ENCODE results near the gene NR3C2.

Gene NR3C2

DNA sequence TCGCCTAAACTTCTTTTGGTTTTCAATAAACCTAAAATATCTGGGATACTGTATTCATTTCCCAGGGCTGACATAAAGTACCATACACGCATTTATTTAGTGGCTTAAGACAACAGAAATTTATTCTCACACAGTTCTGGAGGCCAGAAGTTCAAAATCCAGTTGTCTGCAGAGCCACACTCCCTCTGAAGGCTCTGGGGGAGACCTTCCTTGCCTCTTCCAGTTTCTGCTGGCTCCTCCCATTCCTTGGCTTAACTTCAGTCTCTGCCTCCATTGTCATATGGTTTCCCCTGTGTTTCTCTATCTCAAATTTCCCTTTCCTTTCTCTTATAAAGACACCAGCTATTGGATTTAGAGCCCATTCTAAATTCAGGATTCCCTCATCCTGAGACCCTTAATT is 44.4 kb downstream of the NR3C2 start:
- Histone ChIP-seq H3K4me1 (ENCODE audit: control insufficient read depth, insufficient read depth, low read length) (no peaks in the 10 kb centered on the region), H3K4me3 (ENCODE audit: low read length) (no peak overlapping the region), H3K9me3 (ENCODE audit: control insufficient read depth, low read length) (no peaks in the 10 kb centered on the region), H3K36me3 (ENCODE audit: control insufficient read depth, insufficient read depth, low read length, severe bottlenecking) (no peaks in the 10 kb centered on the region), H3K9ac (ENCODE audit: low read length) (no peak overlapping the region), H3K27me3 (replicated peaks; ENCODE audit: control insufficient read depth, insufficient read depth, low read length) (no peaks in the 10 kb centered on the region)
- DNase-seq (ENCODE audit: low read depth): no peak

DNA sequence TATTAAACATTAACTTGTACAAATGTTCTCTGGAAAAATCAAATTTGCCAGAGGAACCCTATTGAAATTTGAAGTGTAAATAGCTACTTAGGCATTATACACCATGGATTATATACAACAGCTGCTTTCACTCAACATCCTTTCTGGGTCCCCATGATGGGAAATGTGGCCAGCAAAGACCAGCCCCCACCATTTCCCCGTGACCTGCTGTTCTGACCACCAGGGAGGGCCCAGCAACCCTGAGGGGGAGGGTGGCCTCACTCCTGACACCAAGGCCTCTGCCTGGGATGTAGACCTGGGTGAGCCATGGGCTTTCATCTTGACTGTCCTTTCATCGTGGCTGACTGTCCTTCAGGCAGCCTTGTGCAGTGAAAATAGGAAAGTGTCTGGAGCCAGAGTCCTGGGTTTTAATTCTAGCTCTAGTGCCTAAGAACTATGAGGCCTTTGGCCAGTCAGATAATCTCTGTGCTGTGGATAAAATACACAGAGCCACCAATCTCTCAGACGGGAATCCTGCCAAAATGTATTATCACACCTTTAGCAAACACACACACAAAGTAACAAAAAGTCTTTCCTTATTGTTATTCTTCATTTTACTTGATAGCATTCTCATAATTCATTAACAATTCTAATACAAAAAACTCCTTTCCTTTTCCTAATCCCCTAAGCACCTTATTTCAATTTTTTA is 45.1 kb downstream of the NR3C2 start:
- H3K9me3 ChIP-seq (ENCODE audit: control insufficient read depth, low read length): no peaks in the 10 kb centered on the region
- no peak overlapping the region for H3K4me3 ChIP-seq (ENCODE audit: low read length)
- no peak for DNase-seq (ENCODE audit: low read depth)
- no peak overlapping the region for H3K9ac ChIP-seq (ENCODE audit: low read length)
- H3K4me1 ChIP-seq (ENCODE audit: control insufficient read depth, insufficient read depth, low read length): no peaks in the 10 kb centered on the region
- no peaks in the 10 kb centered on the region for H3K27me3 ChIP-seq (replicated peaks; ENCODE audit: control insufficient read depth, insufficient read depth, low read length)
- no peaks in the 10 kb centered on the region for H3K36me3 ChIP-seq (ENCODE audit: control insufficient read depth, insufficient read depth, low read length, severe bottlenecking)

DNA sequence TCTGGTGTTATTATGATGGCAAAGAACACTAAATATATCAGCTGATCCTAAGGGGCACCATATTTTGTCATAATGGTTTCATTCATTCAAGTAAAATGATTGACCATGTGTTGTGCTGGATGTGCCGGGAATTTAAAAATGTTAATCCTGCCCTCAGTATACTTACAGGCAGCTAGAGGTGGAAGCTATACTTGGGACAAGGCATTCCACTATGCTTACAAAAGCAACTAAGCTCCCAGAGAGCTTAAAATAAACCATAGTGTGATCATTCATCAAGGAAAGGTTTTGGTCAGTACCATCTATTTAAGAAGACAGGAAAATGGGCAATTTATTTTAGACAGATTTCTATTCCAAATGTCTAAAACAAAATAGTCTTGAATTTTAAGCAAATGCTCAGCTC is 46.4 kb downstream of the NR3C2 start:
- Histone ChIP-seq H3K36me3 (ENCODE audit: control insufficient read depth, insufficient read depth, low read length, severe bottlenecking) (no peaks in the 10 kb centered on the region), H3K9me3 (ENCODE audit: control insufficient read depth, low read length) (no peaks in the 10 kb centered on the region), H3K9ac (ENCODE audit: low read length) (no peak overlapping the region), H3K4me1 (ENCODE audit: control insufficient read depth, insufficient read depth, low read length) (no peaks in the 10 kb centered on the region), H3K4me3 (ENCODE audit: low read length) (no peak overlapping the region), H3K27me3 (replicated peaks; ENCODE audit: control insufficient read depth, insufficient read depth, low read length) (no peaks in the 10 kb centered on the region)
- DNase-seq (ENCODE audit: low read depth): no peak

DNA sequence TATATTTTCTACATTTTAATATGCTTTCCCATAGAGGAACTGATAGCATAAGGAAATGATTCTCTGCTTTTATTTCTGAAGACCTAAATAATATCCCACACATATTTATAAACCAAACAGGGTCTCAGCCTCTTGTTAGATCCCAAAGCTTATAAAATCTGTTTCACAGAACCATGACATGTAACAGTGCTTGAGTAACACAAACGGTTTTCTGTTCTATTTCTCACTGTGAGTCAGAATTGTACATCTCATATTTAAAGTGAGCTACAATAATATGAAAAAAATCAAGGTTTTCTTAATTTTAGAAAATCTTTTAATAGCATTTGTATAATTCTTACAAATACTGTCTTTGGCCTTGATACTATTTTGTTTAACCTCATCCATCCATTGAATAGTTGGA is 51.2 kb downstream of the NR3C2 start:
- no peak for DNase-seq (ENCODE audit: low read depth)
- Histone ChIP-seq H3K27me3 (replicated peaks; ENCODE audit: control insufficient read depth, insufficient read depth, low read length) (no peaks in the 10 kb centered on the region), H3K9ac (ENCODE audit: low read length) (no peak overlapping the region), H3K4me1 (ENCODE audit: control insufficient read depth, insufficient read depth, low read length) (no peaks in the 10 kb centered on the region), H3K36me3 (ENCODE audit: control insufficient read depth, insufficient read depth, low read length, severe bottlenecking) (no peaks in the 10 kb centered on the region), H3K4me3 (ENCODE audit: low read length) (no peak overlapping the region), H3K9me3 (ENCODE audit: control insufficient read depth, low read length) (no peaks in the 10 kb centered on the region)

DNA sequence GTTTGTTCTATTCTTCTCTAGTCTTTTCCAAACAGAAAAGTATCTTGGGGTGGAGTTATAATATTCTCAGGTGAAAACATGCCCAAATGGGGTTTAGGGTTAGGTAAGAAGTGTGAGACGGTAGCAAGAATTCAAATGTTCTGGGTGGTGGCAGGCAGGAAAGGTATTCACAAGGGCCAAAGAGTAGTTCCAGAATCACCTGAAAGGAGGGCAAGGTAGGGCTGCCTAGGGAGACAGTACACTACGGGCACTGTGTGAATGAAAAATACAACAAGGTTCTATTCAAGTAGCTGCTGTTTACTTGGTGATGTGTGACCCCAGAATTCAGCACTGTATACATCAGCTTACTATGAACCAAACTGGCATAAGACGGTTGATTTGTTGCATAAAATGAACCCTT is 51.9 kb downstream of the NR3C2 start:
- Histone ChIP-seq H3K4me3 (ENCODE audit: low read length) (no peak overlapping the region), H3K27me3 (replicated peaks; ENCODE audit: control insufficient read depth, insufficient read depth, low read length) (no peaks in the 10 kb centered on the region), H3K4me1 (ENCODE audit: control insufficient read depth, insufficient read depth, low read length) (no peaks in the 10 kb centered on the region), H3K9ac (ENCODE audit: low read length) (no peak overlapping the region), H3K9me3 (ENCODE audit: control insufficient read depth, low read length) (no peaks in the 10 kb centered on the region), H3K36me3 (ENCODE audit: control insufficient read depth, insufficient read depth, low read length, severe bottlenecking) (no peaks in the 10 kb centered on the region)
- DNase-seq (ENCODE audit: low read depth): no peak

DNA sequence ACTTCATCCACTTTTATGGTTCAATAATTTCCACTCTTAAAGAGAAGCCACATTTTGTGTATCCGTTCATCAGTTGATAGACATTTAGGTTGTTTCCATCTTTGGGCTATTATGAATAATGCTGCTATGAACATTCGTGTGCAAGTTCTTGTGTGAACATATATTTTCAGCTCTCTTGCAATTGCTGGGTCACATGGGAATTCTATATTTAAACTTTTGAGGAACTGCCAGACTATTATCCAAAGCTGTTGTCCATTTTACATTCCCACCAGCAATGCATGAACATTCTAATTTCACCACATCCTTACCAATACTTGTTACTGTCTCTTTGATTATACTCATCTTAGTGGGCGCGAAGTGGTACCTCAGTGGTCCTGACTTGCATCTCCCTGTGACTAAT is 61.9 kb downstream of the NR3C2 start:
- no peaks in the 10 kb centered on the region for H3K27me3 ChIP-seq (replicated peaks; ENCODE audit: control insufficient read depth, insufficient read depth, low read length)
- H3K9me3 ChIP-seq (ENCODE audit: control insufficient read depth, low read length): no peaks in the 10 kb centered on the region
- H3K9ac ChIP-seq (ENCODE audit: low read length): no peak overlapping the region
- no peaks in the 10 kb centered on the region for H3K4me1 ChIP-seq (ENCODE audit: control insufficient read depth, insufficient read depth, low read length)
- no peaks in the 10 kb centered on the region for H3K36me3 ChIP-seq (ENCODE audit: control insufficient read depth, insufficient read depth, low read length, severe bottlenecking)
- H3K4me3 ChIP-seq (ENCODE audit: low read length): no peak overlapping the region
- DNase-seq (ENCODE audit: low read depth): no peak

DNA sequence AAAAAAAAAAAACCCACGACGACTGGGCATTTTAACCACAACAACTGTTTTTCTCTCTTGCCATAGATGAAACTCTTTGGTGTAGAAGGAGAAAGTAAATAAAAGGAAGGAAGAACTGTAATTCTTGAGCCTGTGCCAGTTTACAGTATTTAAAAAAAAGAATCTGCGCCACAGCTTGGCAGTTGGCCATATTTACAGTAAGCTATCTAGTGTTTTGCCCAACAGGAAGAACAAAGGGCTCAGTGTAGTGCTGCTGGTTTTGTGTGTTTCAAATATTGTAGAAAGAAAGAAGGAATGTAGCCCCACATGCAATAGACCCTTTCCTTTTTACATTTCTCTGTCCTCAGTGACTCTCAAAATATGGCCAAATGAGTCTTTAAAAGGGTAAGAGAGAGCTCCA is 66.1 kb downstream of the NR3C2 start:
- Histone ChIP-seq H3K4me3 (ENCODE audit: low read length) (no peak overlapping the region), H3K36me3 (ENCODE audit: control insufficient read depth, insufficient read depth, low read length, severe bottlenecking) (no peaks in the 10 kb centered on the region), H3K4me1 (ENCODE audit: control insufficient read depth, insufficient read depth, low read length) (no peaks in the 10 kb centered on the region), H3K9ac (ENCODE audit: low read length) (no peak overlapping the region), H3K27me3 (replicated peaks; ENCODE audit: control insufficient read depth, insufficient read depth, low read length) (no peaks in the 10 kb centered on the region), H3K9me3 (ENCODE audit: control insufficient read depth, low read length) (no peaks in the 10 kb centered on the region)
- peak; percentile 23 for DNase-seq (ENCODE audit: low read depth)

DNA sequence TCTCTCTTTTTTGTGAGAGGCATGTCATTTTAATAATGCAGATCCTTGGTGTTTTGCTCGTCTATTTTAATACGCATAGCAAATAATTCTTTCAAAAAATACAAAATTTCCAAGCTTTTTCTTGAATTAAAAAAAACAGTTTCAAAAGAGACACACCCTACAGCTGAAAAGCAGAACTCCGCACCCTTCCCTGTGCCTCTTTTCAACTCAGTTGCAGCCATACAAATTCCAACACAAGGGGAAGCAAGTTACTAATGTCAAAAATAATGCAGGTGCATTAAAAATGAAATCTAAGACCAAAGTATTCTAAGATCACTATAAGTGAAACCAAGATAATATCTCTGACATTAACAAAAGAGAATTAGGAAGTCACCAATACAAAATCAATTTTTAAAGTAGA is 66.6 kb downstream of the NR3C2 start:
- Histone ChIP-seq H3K9ac (ENCODE audit: low read length) (no peak overlapping the region), H3K4me1 (ENCODE audit: control insufficient read depth, insufficient read depth, low read length) (no peaks in the 10 kb centered on the region), H3K4me3 (ENCODE audit: low read length) (no peak overlapping the region), H3K9me3 (ENCODE audit: control insufficient read depth, low read length) (no peaks in the 10 kb centered on the region), H3K27me3 (replicated peaks; ENCODE audit: control insufficient read depth, insufficient read depth, low read length) (no peaks in the 10 kb centered on the region), H3K36me3 (ENCODE audit: control insufficient read depth, insufficient read depth, low read length, severe bottlenecking) (no peaks in the 10 kb centered on the region)
- DNase-seq (ENCODE audit: low read depth): no peak

DNA sequence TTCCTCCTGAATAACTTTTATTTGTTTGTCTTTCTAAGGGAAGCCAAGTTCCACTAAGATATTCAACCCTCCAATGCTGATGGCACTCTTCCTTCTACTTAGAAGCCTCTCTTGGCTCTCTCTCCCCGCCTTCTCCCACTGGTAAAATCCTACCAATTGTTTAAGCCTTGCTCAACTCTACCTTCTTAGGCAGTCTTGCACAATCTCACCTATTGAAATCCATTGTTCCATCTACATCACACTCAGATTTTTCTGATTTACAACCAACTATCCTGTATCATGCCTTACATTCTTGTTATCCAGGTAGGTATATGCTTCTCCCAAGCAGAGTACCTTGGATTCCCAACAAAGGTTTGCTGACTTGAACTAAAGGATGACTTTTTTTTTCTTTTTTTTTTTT is 69.1 kb downstream of the NR3C2 start:
- no peaks in the 10 kb centered on the region for H3K9me3 ChIP-seq (ENCODE audit: control insufficient read depth, low read length)
- no peak overlapping the region for H3K9ac ChIP-seq (ENCODE audit: low read length)
- H3K27me3 ChIP-seq (replicated peaks; ENCODE audit: control insufficient read depth, insufficient read depth, low read length): no peaks in the 10 kb centered on the region
- H3K4me3 ChIP-seq (ENCODE audit: low read length): no peak overlapping the region
- no peaks in the 10 kb centered on the region for H3K36me3 ChIP-seq (ENCODE audit: control insufficient read depth, insufficient read depth, low read length, severe bottlenecking)
- no peak for DNase-seq (ENCODE audit: low read depth)
- no peaks in the 10 kb centered on the region for H3K4me1 ChIP-seq (ENCODE audit: control insufficient read depth, insufficient read depth, low read length)

DNA sequence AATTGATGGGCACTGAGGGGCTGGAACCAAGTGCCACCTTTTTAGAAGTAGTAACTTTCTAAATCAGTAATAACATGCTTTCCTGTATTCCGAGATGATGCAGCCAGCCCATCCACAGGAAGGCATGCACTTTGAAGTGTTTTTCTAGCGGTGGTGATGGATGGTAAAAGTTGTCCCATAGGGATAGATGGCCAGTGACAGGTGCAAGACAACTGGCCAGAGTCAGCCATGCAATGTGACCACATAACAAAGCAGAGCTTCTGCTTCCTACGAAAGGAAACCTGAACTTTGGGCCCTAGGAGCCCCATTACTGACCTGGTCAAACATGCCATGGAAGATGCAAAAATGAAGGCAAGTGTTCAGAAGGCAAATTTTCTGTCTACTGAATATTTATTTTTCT is 72.3 kb downstream of the NR3C2 start:
- Histone ChIP-seq H3K4me3 (ENCODE audit: low read length) (no peak overlapping the region), H3K36me3 (ENCODE audit: control insufficient read depth, insufficient read depth, low read length, severe bottlenecking) (no peaks in the 10 kb centered on the region), H3K9me3 (ENCODE audit: control insufficient read depth, low read length) (no peaks in the 10 kb centered on the region), H3K4me1 (ENCODE audit: control insufficient read depth, insufficient read depth, low read length) (no peaks in the 10 kb centered on the region), H3K9ac (ENCODE audit: low read length) (no peak overlapping the region), H3K27me3 (replicated peaks; ENCODE audit: control insufficient read depth, insufficient read depth, low read length) (no peaks in the 10 kb centered on the region)
- no peak for DNase-seq (ENCODE audit: low read depth)

DNA sequence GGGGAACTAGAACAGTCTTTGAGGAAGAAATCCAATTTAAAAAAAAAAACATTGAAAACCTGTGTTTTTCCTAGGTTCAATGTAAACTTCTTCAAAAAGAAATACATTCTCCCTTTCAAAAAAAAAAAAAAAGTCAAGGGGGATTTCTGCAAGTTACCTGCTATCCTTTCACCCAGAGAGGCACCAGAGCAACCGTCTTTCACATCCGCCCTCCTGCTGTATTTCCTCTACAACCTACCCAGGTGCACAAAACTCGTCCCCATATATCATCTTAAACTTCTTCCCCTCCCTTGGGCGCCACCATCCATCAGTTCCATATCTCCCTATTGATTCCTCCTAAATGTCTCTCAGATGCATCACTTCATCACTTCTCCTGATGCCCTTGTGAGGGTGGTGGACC is 74.5 kb downstream of the NR3C2 start:
- no peaks in the 10 kb centered on the region for H3K36me3 ChIP-seq (ENCODE audit: control insufficient read depth, insufficient read depth, low read length, severe bottlenecking)
- DNase-seq (ENCODE audit: low read depth): no peak

DNA sequence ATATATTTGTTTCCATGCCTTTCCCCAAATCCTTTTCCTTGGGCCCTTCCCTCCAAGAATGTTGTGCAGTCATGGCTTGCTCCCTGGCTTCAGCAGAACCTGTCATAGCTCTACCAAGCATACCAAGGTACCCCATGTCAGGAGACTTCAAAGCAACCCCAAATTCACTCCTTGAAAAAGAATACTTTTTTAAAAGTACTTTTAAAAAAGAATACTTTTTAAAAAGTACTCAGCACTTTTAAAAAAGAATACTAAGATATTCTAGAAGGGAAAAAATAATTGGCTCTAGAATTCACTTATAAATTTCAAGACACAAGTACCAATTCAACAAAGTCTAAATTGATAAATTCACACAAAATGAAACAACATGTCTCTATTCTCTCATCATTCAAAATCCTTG is 76.0 kb downstream of the NR3C2 start:
- H3K4me1 ChIP-seq (ENCODE audit: control insufficient read depth, insufficient read depth, low read length): no peaks in the 10 kb centered on the region
- no peak overlapping the region for H3K9ac ChIP-seq (ENCODE audit: low read length)
- H3K27me3 ChIP-seq (replicated peaks; ENCODE audit: control insufficient read depth, insufficient read depth, low read length): no peaks in the 10 kb centered on the region
- H3K36me3 ChIP-seq (ENCODE audit: control insufficient read depth, insufficient read depth, low read length, severe bottlenecking): no peaks in the 10 kb centered on the region
- no peak for DNase-seq (ENCODE audit: low read depth)
- no peak overlapping the region for H3K4me3 ChIP-seq (ENCODE audit: low read length)
- no peaks in the 10 kb centered on the region for H3K9me3 ChIP-seq (ENCODE audit: control insufficient read depth, low read length)

More for the DNA sequence above, 74.5 kb downstream of the NR3C2 start:
- H3K27me3 ChIP-seq (replicated peaks; ENCODE audit: control insufficient read depth, insufficient read depth, low read length): no peaks in the 10 kb centered on the region
- H3K4me1 ChIP-seq (ENCODE audit: control insufficient read depth, insufficient read depth, low read length): no peaks in the 10 kb centered on the region
- no peak overlapping the region for H3K9ac ChIP-seq (ENCODE audit: low read length)
- no peaks in the 10 kb centered on the region for H3K9me3 ChIP-seq (ENCODE audit: control insufficient read depth, low read length)
- H3K4me3 ChIP-seq (ENCODE audit: low read length): no peak overlapping the region

Data from adipocyte (in vitro differentiated cells).